Activated T-helper 1 cell treated with anti-CD3 and anti-CD28 coated beads, Interleukin-12 subunit alpha, Interleukin-12 subunit beta, Interleukin-2, Interleukin-4 antibody, amounts not matched to agents 30 ng/mL and 10 ng/mL and 1 ng/mL, durations not matched to agents 14 hours and 24 hours and 36 hours (primary cell): ENCODE data around the gene LGR5. TPM values are rescaled to one million over a fixed set of nuclear protein-coding genes. Genes with fewer than 3 reads are reported as not detected.

Experiments used
- DNase-seq: peaks from one replicate; pipeline ENCODE4 v3.0.0; 2021; ENCODE audit warnings: low spot score
- H3K27ac Mint-ChIP-seq: one replicate; pipeline ENCODE4 v1.8.0; 2021; ENCODE audit warnings: mild to moderate bottlenecking, mixed read lengths
- H3K27me3 Mint-ChIP-seq: one replicate; pipeline ENCODE4 v1.8.0; 2022; ENCODE audit warnings: mild to moderate bottlenecking, moderate library complexity, mixed read lengths; ENCODE audit not compliant: insufficient read depth
- H3K36me3 Mint-ChIP-seq: one replicate; pipeline ENCODE4 v1.8.0; 2021; ENCODE audit warnings: low read depth, mixed read lengths
- H3K4me1 Mint-ChIP-seq: one replicate; pipeline ENCODE4 v1.8.0; 2021; ENCODE audit warnings: low read depth, mixed read lengths
- H3K4me3 Mint-ChIP-seq: one replicate; pipeline ENCODE4 v1.8.0; 2021; ENCODE audit warnings: mild to moderate bottlenecking, moderate library complexity, mixed read lengths
- H3K9me3 Mint-ChIP-seq: one replicate; pipeline ENCODE4 v1.8.0; 2021; ENCODE audit warnings: mixed read lengths
- intact Hi-C: fragments of 100-400 bp; cut with micrococcal nuclease; formaldehyde crosslinking; loops from one replicate; pipeline ENCODE4 v1.15.1; 2024
- total RNA-seq: library from RNA; stranded (reverse); gene quantifications from 2 replicates; pipeline ENCODE4 v1.2.3, GENCODE V29; 2022

Gene LGR5
- total RNA-seq, 1 donor from 2014 or later = not detected

- Mint-ChIP-seq H3K36me3 (no peaks in the 10 kb centered on the region), H3K9me3 (no peaks in the 10 kb centered on the region), H3K4me1 (no peaks in the 10 kb centered on the region), H3K27me3 (peaks cover 5% of the 10 kb centered on the region), H3K27ac (no peak overlapping the region), H3K4me3 (no peak overlapping the region)
- intact Hi-C loops = no loop called here
- no peak for DNase-seq
Observed at GRCh38 chr12:71420775-71421406, 18.7 kb upstream of the LGR5 start.

DNA sequence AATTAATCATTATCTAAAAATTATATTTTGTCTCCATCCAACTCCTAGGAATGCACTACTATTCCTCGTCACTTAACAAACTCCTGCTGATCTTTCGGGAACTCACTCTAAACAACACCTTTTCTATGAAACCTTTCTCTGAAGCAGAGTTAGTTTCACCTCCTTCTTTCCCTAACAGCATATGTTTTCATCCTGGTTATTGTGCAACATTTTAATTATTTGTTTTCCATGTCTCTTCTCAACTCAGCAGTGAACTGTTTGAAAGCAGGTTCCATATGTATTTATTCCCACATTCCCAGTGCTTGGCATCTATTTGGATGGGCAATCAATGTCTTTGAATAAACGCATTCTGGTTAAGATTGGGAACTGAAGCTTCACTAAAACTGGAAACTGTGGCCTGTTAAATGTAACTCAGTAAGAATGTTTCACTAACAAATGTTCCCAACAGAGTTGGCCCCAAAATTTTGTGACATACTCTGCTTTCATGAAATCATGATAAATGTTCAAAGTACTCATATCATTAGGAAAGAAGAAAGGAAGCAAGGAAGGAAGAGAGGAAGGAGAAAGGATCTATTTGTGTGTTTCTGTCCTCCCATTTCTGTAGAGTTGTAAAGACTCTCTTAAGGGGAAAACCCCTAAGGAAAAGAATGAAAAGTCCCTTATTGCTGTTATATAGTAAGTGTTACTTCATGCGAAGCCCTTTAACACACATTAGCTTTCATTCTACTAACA, 13.9 kb upstream of the LGR5 start:
- Mint-ChIP-seq H3K36me3 (no peaks in the 10 kb centered on the region), H3K4me3 (no peak overlapping the region), H3K27ac (no peak overlapping the region), H3K27me3 (peaks cover 9% of the 10 kb centered on the region), H3K9me3 (no peaks in the 10 kb centered on the region), H3K4me1 (no peaks in the 10 kb centered on the region)
- DNase-seq = no peak
- intact Hi-C loops = no loop called here

- no peaks in the 10 kb centered on the region for H3K9me3 Mint-ChIP-seq
- H3K36me3 Mint-ChIP-seq = no peaks in the 10 kb centered on the region
- intact Hi-C loops = no loop called here
- peaks cover 9% of the 10 kb centered on the region for H3K27me3 Mint-ChIP-seq
- H3K4me3 Mint-ChIP-seq = no peak overlapping the region
- H3K27ac Mint-ChIP-seq = no peak overlapping the region
- DNase-seq = no peak
- no peaks in the 10 kb centered on the region for H3K4me1 Mint-ChIP-seq
Observed at GRCh38 chr12:71426300-71427047, 13.1 kb upstream of the LGR5 start.

GRCh38 chr12:71430756-71431155, 8.8 kb upstream of the LGR5 start:
- Mint-ChIP-seq H3K4me1 (no peaks in the 10 kb centered on the region), H3K4me3 (no peak overlapping the region), H3K27me3 (peaks cover 4% of the 10 kb centered on the region), H3K36me3 (no peaks in the 10 kb centered on the region), H3K9me3 (peaks cover 8% of the 10 kb centered on the region), H3K27ac (no peak overlapping the region)
- DNase-seq = no peak
- intact Hi-C loops = no loop called here

DNA sequence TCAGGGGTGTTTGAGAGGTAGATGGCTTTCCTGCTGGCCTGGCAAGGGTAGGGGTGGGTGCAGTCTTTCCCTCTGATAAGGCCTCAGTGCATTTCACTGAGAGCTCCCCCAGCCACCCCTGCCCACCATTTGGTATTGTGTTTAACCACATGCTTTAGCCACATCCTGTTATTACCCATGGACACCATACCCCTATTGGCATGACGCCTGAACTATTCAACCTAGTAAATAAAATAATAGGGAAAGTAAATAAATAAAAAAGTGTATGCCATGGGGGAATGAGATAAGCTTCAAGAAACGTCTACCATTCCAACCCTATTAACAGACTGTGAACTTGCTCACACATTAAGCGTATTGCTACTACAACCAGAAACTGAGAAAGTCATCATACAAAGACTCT, 7.6 kb upstream of the LGR5 start:
- Mint-ChIP-seq H3K4me3 (no peak overlapping the region), H3K4me1 (no peaks in the 10 kb centered on the region), H3K36me3 (no peaks in the 10 kb centered on the region), H3K27ac (no peak overlapping the region), H3K9me3 (peaks cover 17% of the 10 kb centered on the region), H3K27me3 (peaks cover 4% of the 10 kb centered on the region)
- intact Hi-C loops = no loop called here
- no peak for DNase-seq

- Mint-ChIP-seq H3K4me3 (no peak overlapping the region), H3K9me3 (peaks cover 23% of the 10 kb centered on the region), H3K27ac (no peak overlapping the region), H3K36me3 (no peaks in the 10 kb centered on the region), H3K27me3 (peaks cover 9% of the 10 kb centered on the region), H3K4me1 (no peaks in the 10 kb centered on the region)
- DNase-seq = no peak
- intact Hi-C loops = no loop called here
Observed at GRCh38 chr12:71432936-71433335, 6.7 kb upstream of the LGR5 start.

DNA sequence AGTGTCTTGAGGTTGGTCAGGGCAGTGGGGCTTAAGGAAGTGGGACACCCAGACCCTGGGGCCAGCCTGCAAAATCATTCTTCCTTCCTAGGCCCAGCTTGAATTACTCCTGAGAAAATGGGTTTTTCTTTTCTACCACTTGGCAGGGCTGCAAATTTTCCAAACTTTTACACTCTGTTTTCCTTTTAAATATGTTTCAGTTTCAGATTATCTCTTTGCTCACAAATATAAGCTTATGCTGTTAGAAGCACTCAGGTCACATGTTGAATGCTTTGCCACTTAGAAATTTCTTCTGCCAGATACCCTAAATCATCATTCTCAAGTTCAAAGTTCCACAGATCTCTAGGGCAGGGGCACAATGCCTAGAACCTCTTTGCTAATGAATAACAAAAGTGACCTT, 2.9 kb upstream of the LGR5 start:
- no peak overlapping the region for H3K27ac Mint-ChIP-seq
- peaks cover 18% of the 10 kb centered on the region for H3K4me1 Mint-ChIP-seq
- DNase-seq = no peak
- no peak overlapping the region for H3K4me3 Mint-ChIP-seq
- no peaks in the 10 kb centered on the region for H3K36me3 Mint-ChIP-seq
- peaks cover 23% of the 10 kb centered on the region for H3K9me3 Mint-ChIP-seq
- H3K27me3 Mint-ChIP-seq = peaks cover 38% of the 10 kb centered on the region
- intact Hi-C loops = no loop called here

DNA sequence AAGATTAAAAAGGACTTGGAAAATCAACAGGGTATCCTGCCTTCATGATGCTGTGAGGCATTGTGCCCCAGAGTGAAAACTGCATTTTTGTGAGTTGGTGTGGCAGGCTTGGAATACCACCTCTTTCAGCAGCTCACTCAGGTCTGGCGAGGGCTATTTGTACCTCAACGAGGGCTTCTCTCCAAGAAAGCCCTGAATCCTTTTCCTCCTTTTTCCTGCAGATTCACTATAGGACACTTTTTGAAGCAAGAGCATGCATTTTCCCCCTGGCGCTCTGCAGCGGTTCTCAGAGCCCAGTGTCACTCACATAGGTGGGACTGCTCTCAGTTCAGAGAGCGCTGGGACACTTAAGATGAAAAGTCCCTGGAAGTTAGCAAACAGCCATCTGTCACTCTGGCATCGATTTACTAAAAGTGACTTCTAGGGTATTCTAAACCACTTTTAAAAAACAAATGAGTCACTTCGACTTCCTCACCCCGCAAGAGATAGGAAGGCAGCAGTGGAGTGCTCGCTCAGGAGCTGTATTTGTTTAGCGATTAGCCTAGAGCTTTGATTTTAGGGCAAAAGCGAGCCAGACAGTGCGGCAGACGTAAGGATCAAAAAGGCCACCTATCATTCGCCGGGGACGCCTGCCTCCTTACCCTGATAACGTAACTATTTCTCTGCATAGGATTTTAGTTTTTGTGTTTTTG, 782 bp upstream of the LGR5 start:
- Mint-ChIP-seq H3K4me3 (peak overlapping the region; percentile 69), H3K4me1 (peaks cover 18% of the 10 kb centered on the region), H3K36me3 (no peaks in the 10 kb centered on the region), H3K27ac (peak overlapping the region; percentile 52), H3K9me3 (peaks cover 23% of the 10 kb centered on the region), H3K27me3 (peaks cover 56% of the 10 kb centered on the region)
- no peak for DNase-seq
- intact Hi-C loops = no loop called here

DNA sequence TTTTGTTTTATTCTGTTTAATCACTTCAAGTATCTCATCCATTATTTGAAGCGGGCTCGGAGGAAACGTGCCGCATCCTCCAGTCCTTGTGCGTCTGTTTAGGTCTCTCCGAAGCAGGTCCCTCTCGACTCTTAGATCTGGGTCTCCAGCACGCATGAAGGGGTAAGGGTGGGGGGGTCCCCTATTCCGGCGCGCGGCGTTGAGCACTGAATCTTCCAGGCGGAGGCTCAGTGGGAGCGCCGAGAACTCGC, 311 bp upstream of the LGR5 start:
- Mint-ChIP-seq H3K4me1 (peaks cover 18% of the 10 kb centered on the region), H3K9me3 (peaks cover 23% of the 10 kb centered on the region), H3K27ac (no peak overlapping the region), H3K4me3 (peak overlapping the region; percentile 69), H3K27me3 (peaks cover 56% of the 10 kb centered on the region), H3K36me3 (no peaks in the 10 kb centered on the region)
- intact Hi-C loops = no loop called here
- no peak for DNase-seq

- Mint-ChIP-seq H3K4me3 (peak overlapping the region; percentile 58), H3K36me3 (no peaks in the 10 kb centered on the region), H3K27me3 (peaks cover 58% of the 10 kb centered on the region), H3K27ac (no peak overlapping the region), H3K4me1 (peaks cover 18% of the 10 kb centered on the region), H3K9me3 (peaks cover 19% of the 10 kb centered on the region)
- DNase-seq = no peak
- intact Hi-C loops = no loop called here
Observed at GRCh38 chr12:71440345-71440762, 756 bp downstream of the LGR5 start.

DNA sequence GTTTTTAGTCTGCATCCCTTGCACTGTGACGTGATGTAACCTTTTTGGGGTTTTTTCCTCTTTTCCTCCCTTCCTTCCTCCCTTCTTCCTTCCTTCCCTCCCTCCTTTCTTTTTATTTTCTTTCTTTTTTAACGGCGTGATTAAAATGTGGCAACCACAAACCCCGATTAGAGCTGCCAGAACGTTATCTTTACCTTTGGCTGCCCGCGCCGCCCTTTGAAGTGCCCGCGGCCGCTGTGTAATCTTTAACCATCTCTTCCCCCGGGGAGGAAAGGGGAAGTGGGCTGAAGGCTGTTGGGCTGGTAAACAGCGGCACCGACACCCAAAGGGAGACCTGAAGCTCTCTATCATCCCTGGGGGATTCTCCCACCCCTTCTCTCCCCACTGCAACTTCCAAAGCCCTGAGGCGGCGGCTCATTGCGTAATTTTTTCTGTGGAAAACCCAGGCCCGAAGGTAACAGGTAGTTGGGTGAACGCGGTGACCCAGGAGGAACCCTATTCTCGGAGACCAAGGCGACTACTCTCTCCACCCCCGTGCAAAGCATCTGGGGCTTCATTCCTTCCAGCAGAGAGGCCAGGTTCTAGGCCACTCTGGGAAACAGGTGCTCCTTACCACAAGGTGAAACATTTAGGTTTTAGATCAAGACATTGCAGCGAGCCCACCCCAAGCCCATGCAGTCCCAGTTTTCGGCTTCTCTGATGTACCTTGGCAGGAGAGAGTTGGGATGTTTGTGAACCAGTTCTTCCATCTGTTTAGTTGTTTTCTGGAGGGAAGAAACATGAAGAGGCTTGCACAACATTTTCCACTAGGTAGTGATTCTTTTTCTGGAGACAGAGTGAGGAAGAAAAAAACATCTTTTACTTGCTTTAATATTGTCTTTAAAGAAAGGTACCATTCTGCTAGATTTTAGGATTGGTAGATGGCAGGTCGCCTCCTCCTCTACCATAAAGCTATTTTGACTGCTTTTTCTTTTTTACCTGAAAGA, 1.5 kb downstream of the LGR5 start:
- Mint-ChIP-seq H3K9me3 (peaks cover 12% of the 10 kb centered on the region), H3K27me3 (peaks cover 58% of the 10 kb centered on the region), H3K4me1 (peaks cover 18% of the 10 kb centered on the region), H3K4me3 (peak overlapping the region; percentile 58), H3K36me3 (no peaks in the 10 kb centered on the region), H3K27ac (no peak overlapping the region)
- intact Hi-C loops = no loop called here
- DNase-seq = no peak

- intact Hi-C loops = no loop called here
- no peak for DNase-seq
- Mint-ChIP-seq H3K27ac (no peak overlapping the region), H3K9me3 (peaks cover 7% of the 10 kb centered on the region), H3K4me1 (peaks cover 18% of the 10 kb centered on the region), H3K36me3 (no peaks in the 10 kb centered on the region), H3K27me3 (peaks cover 61% of the 10 kb centered on the region), H3K4me3 (no peak overlapping the region)
Observed at GRCh38 chr12:71441836-71442566, 2.4 kb downstream of the LGR5 start.
